Measurements from ENCODE around the gene TRIP6.

TRIP6 gene, protein sequence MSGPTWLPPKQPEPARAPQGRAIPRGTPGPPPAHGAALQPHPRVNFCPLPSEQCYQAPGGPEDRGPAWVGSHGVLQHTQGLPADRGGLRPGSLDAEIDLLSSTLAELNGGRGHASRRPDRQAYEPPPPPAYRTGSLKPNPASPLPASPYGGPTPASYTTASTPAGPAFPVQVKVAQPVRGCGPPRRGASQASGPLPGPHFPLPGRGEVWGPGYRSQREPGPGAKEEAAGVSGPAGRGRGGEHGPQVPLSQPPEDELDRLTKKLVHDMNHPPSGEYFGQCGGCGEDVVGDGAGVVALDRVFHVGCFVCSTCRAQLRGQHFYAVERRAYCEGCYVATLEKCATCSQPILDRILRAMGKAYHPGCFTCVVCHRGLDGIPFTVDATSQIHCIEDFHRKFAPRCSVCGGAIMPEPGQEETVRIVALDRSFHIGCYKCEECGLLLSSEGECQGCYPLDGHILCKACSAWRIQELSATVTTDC

DNA sequence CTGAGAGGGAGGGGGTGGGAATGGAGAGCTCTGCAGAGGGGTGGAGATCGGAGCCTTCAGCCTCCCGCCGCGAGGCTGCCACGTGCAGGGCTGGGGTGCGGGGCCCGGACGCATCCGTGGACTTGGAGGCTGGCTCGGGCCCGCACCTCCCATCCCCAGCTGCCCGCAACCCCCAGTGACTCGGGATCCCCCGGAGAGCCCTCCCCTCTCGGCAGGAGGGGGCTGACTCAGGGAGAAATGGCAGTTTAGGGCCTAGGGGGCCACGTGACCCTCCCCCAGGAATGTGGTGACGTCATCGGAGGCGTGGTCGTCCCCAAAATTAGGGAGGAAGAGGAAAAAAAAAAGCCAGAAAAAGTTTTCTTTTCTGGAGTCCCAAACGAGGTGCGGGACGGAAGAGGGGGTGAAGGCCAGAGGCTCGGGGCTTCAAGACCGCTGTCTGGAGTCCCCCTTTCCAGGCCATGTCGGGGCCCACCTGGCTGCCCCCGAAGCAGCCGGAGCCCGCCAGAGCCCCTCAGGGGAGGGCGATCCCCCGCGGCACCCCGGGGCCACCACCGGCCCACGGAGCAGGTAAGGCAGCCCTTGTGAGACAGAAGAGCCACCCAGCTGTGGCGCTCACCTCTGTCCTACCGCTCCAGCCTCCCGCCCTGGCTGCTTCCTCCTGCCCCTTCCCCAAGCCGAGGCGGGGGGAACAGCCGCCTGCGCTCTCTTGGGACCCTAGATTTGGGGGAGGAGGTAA, at the start of gene TRIP6:
Gene TRIP6, plus strand, starts transcription at position 348 of the 736 bp plus-strand sequence. Its CDS starts 111 bp downstream, at position 459.
- DNase-seq (ENCODE audit: low spot score): peak; percentile 98

DNA sequence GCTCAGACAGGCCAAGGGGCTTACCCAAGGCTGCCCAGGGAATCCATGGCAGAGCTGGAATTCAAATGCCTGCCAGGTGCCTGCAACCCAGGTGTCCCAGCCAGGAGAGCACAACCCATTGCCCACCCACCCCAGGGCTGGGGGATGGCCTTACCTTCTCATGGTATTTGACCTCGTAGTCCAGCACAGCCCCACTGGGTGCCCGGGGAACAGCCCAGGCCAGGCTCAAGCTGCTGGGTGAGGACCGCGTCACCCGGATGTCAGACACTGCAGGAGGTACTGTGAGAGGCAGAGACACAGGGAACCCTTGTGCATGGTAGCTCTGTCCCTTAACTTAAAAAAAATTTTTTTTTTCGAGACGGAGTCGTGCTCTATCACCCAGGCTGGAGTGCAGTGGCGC, 48.8 kb upstream of the TRIP6 start:
- no peak for DNase-seq (ENCODE audit: low spot score)

DNA sequence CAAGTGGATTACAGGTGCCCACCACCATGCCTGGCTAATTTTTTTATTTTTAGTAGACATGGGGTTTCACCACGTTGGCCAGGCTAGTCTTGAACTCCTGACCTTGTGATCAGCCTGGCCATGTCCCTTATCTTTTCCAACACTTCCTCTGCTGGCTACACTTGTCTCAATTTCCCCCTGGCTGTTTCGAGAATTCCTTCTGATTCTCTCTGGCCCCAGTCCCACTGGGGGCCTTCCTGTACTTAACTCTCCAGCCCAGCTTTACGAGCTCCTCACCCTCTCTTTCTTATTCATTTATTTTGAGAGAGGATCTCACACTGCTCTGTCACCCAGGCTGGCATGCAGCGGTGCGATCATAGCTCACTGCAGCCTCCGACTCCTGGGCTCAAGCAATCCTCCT, 48.4 kb upstream of the TRIP6 start:
- no peak for DNase-seq (ENCODE audit: low spot score)

DNA sequence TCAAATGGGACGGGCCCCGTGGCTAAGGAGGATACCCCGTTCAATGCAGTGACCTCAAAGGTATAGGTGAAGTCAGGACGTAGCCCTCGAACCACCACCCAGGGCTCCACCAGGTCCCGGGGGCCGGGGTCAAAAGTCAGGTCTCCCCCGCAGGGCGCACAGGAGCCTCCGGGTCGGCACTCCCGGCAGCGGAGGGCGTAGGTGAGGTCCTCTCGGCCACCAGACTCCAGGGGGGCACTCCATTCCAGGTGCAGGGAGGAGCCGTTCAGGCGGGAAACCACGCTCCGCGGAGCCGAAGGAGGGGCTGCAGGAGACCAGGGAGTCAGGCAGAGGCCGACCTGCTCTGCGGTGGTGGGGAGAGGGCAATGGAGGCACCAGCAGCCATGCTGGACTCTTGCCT, 47.6 kb upstream of the TRIP6 start:
- DNase-seq (ENCODE audit: low spot score): no peak

DNA sequence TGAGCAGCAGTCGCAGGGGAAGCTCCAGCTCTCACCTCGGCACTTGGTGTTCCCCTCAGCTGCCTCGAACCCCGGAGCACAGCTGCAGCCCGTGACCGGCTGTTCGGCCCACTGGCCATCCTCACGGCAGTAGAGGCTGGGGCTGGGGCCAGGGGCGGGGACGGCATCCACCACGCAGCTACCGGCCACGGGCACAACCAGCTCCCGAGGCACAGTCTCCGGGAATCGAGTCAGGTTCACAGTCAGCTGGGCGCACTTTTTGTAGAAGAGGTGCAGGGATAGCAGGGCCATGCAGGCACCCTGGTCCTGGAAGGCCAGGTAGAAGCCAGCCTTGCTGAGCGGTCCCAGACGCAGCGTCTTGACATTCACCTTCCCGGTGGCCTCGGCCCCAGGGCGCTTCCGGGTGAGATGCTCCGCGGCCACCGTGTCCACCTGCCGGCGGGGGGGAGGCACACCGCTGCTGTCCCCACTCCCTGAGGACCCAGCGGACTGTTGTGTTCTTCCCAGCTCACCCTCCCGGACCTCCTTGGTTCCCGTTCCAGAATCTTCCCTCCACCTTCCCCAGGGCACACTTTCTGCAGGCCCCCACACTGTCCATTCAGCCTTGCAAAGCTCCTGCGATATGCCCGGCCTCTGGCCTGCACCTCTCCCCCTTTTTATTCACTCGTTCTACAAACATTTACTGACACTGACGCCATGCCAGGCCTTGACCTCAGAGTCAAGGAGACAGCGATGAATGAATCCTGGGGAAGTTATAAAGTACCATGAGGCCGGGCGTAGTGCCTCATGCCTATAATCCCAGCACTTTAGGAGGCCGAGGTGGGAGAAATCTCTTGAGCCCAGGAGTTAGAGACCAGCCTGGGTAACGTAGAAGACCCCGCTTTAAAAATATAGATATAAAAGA, 44.7 kb upstream of the TRIP6 start:
- DNase-seq (ENCODE audit: low spot score): peak; percentile 2

DNA sequence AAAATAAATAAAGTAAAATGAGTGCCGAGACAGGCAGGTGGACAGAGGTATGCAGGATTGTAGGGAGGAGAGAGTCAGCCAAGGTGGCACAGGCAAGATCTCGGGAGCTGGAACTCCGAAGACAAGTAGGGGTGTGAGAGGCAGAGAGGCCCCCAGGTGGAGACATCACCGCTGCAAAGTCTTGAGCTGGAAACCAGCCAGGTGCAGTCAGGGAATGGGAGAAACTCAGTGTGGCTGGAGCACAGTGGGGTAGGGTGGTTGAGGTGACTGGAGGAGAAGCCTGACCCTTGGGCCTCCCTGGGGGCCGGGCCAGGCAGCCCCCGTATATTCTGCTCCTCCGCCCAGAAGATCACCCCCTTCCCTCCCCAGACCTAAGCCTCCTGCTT, 44.1 kb upstream of the TRIP6 start:
- no peak for DNase-seq (ENCODE audit: low spot score)

DNA sequence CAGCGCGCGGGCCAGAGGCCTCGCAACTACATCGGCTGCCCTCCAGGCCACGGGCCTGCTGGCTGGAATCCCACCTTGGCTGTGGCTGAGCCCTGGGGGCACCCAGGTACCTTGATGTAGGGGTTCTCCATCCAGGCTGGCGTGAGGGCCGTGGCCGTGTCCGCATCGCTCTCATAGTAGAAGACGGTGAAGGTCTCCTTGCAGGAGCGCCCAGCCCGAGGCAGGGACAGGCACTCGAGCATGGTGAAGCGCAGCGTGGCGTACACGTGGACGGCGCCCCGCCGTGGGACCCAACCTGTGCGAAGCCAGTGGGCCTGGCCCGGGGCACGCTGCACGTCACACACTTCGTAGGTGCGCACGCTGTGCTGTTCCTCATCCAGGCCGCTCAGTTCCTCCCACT, 43.7 kb upstream of the TRIP6 start:
- DNase-seq (ENCODE audit: low spot score): no peak

DNA sequence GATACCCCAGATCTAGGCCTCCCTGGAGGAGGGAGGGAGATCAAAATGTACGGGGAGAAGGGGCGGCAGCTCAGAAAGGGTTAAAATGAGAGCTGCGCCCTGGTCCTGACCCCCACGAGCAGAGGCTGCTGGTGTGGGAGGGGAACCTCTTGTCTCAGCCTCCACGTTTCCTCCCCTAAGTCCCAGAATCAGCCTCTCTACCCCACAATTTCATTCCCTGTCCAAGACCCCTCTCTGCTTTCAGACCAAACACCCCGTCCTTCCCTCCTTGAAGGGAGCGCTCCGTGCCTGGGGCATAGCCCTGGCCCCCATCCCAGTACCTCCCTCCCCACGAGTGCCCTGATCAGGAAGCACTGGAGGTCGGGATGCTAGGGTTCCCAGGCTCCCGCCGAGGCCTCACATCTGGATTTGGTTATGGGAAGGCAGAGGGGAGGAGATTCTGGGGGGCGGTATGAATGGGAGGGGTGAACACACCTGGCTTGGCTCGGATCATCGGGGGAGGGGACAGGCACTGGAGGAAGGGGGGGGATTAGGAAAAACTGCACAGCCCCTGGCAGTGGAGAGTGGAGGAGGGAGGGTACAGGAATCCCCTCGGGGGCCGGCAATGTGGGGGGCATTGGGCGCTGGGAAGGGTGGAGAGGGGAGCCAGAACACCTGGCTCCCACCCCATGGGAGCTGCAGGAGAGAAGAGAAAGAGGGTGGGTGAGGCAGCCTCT, 42.5 kb upstream of the TRIP6 start:
- peak; percentile 12 for DNase-seq (ENCODE audit: low spot score)

DNA sequence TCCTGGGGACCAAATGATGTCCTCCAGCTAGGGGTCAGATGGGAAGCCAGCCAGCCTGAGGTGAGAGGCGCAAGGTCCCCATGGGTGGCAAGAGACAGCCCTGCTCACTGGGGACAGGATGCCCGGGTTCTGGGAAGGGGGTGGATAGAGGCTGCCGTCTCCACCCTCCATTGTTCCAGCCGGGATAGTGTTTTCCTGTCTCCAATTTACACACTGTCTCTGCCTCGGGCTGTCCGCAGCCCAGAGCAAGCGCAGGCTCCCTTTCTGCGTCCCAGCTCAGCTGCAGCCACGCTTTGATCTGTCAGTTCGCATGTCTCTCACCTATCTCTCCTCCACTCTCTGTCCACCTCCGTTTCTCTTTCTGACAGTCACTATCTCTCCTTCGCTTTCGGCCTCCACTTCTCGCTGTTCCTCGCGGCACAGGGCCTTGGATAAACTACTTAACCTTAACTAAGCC, 41.9 kb upstream of the TRIP6 start:
- peak; percentile 22 for DNase-seq (ENCODE audit: low spot score)

DNA sequence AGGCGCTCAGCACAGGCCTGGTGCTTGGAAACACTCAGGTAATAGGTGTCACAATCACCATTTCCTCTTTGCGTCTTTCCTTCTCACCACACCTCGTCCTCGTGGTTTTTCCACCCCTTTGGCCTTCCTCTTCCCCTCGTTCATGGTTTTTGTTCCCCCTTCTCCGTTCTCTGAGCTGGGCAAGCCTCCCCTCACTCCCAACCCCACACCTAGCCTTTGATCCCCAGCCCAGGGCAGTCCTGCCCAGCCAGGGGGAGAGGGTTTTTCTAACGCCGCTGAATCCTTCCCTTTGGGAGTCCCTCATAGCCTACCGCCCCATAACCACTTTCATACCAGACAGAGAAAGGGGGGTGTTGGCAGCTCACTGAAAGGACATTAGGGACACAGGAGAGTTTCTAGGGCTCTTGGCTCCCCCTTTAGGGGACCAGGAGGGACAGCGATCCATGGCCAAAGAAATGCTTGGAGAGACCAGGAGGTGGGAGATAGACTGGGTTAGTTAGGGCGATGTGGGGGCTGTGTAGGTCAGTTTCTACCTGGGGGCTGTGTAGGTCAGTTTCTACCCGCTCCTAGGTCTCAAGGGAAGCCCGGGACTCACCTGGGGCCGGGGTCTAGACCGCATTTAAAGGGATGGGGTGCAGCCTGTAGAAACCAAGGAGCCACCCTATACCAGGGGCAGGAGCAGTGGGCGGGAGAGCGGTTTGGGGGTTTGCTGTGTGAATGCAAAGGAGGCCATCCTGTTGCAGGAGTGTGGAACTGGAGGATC, 41.3 kb upstream of the TRIP6 start:
- peak; percentile 65 for DNase-seq (ENCODE audit: low spot score)

DNA sequence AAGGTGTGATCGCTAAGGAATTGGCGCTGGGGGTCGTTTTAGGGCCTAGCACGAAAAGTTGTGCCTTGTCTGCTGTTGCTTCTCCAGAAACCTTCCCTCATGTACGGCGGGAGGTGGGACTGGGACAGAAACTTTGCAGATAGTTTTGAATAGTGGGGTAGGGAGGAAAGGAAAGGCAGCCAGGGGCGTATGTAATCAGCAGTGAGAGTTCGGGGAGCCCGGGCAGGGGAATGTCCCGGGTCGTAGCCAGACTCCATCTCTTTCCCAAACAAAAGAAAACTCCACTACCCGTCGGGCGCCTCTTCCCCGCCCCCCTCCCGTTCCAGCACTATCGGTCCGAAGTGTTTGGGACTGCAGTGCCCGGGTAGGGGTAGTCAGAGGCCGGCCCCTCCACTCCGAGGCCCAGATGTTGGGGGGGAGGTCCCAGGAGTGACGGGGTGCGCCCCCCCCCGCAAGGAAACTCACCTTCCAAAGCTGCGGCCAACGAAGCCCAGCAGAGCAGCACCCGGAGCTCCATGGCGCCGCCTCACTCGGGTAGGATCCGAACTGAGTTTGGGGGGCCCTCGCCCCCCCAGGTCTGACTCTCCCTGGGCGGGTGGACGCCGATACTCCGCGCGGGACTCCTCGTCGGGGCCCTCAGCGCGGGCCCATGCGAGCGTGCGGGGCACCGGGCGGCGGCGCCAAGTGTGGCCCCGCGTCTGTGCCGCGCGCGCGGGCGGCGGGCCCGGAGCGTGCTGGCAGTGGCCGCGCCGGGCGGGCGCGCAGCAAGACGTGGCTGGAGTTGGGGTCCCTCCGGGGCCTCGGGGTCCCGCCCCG, 40.5 kb upstream of the TRIP6 start:
- peak; percentile 27 for DNase-seq (ENCODE audit: low spot score)

DNA sequence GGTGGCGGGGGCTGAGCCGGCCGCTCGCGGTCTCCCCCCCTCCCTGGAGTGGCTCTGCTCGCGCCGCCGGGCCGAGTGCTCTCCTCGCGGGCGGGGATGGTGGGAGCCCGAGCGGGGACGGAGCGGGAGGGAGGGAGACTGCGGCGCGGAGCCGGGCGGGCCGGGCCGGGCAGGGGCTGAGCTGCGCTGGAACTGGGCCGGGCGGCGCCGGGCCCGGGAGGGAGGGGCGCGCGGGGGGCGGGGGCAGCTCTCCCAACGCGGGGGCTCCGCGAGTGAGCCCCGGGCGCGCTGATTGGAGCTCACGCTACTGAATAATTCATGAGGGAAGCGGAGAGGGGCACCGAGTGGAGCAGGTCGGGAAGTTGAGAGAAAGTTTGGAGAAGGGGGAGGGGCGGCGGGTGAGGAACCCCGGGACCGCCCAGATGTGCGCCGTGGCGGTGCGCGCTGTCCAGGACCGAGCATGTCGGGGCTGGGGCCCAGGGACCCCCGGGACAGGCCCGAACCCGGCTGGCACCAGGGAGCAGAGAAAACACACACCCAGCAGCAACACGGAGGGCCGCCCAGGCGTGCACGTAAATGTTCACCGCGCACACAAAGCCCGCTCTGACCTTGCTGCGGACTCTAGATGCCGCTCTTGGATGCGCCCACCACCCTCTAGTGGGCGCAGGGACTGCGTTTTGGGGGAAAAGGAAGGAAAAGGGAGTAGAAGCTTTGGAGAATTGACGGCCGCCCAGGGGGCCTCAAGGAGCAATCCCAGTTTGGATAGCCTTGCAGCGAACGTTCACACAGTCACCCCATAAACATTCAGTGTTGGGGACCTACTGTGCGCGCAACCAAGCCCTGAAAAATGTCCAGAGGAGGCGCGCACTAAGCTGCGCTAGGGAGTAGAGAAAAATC, 39.6 kb upstream of the TRIP6 start, which contains the start of gene EPHB4:
Gene EPHB4, minus strand, starts transcription at position 194 of the 897 bp plus-strand sequence. CDS start 493 bp downstream, outside the sequence.
- peak; percentile 87 for DNase-seq (ENCODE audit: low spot score)

DNA sequence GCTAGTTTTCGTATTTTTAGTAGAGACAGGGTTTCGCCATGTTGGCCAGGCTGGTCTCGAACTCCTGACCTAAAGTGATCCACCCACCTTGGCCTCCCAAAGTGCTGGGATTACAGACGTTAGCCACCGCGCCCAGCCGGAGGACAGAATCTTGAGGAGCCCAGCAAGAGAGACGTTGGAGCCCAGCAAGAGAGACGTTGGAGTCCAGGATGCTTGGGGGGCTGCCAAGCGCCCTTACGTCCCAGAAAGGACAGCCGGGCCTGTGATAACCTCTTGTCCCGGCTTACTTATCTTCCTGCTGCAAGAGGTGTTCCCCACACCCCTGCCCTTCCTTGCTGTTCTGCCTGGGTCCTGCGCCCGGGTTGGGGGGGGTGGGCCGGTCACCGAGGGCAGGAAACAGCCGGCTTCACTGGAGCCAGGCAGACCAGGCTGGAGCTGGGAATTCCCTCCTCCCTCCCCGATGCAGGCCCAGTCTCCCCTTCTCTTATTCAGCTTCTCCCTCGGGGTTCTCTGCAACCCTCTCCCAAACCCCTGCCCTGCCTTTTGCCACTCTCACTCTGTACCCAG, 38.0 kb upstream of the TRIP6 start:
- DNase-seq (ENCODE audit: low spot score): peak; percentile 2

DNA sequence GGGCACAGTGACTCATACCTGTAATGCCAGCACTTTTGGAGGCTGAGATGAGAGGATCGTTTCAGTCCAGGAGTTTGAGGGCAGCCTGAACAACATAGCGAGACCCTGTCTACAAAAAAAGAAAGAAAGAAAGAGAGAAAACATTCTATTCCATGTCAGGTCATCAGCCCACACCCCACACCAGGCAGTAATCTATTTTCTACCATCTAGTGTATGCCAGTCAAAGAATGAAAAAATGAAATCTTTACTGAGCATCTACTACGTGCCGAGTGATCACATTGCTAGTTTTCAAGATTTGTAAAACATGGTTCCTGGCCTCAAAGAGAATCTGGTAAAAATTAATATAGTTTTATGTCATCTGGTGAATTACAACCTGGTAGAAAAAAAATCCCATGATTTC, 36.8 kb upstream of the TRIP6 start:
- DNase-seq (ENCODE audit: low spot score): peak; percentile 1

DNA sequence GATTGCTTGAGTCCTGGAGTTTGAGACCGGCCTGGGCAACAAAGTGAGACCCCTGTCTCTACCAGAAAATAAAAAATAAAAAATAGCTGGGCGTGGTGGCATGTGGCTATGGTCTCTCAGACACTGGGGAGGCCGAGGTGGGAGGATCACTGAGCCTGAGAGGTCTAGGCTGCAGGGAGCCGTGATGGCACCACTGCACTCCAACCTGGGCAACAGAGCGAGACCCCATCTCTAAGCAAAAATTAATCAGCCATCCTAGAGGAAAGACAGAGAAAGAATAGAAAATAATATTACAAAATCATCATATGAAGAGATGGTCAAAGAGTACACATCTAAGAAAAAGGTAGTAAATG, 34.9 kb upstream of the TRIP6 start:
- DNase-seq (ENCODE audit: low spot score): no peak

DNA sequence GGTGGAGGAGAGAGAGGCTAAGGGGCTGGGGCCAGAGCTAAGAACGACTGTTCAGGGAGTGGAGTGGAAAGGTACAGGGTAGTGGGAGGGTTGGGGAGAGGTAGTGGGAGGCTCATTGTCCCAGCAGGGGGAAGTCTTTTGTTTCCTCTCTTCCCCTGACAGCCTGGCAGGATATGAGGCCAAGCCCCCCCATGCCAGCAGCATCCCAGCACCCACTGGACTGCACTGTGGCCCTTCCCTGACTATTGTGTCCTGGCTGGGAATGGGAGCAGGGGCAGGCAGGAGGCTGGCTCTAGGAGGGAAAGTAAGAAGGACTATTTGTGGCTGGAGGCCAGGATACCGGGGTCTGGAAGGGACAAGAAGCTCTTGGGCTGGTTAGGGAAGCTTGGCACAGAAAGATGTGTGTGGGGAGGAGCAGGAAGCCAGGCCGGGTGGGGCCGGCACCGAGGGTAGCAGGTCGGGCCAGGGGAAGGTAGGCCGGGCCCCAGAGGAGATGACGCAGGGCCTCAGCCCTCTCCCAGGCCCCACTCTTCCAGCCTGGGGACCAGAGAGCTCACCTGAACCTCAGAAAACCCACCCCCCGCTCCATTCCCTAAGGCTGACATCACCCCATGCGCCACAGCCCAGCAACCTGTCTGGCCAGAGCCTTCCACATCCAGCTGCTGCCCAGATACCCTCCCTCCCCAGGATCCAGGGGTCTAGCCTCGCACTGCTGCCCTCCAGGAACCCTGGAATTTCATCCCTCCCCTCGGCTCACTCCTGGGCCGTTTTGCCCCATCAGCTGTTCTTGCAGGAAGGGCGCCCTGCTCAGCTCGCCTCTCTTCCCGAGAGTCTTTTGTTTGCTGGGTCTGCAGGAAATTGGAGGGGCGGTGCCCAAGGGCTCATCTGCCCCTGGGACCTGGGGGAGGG, 31.0 kb upstream of the TRIP6 start:
- peak; percentile 7 for DNase-seq (ENCODE audit: low spot score)

DNA sequence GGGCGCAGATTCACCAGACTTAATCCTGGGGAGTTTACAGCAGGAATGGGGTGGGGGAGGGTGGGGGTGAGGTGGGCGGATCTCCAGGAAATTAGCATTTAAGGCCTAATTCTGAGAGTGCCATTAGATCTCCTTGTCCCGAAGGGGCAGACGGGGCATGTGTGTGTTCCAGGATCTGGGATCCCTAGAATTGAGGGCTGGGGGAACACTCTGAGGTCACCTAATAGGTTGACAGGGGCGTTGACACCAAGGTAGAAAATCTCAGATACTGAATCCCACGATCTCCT, 30.4 kb upstream of the TRIP6 start:
- peak; percentile 3 for DNase-seq (ENCODE audit: low spot score)
